Measurements from ENCODE around the gene CLTRN.

CLTRN gene

DNA sequence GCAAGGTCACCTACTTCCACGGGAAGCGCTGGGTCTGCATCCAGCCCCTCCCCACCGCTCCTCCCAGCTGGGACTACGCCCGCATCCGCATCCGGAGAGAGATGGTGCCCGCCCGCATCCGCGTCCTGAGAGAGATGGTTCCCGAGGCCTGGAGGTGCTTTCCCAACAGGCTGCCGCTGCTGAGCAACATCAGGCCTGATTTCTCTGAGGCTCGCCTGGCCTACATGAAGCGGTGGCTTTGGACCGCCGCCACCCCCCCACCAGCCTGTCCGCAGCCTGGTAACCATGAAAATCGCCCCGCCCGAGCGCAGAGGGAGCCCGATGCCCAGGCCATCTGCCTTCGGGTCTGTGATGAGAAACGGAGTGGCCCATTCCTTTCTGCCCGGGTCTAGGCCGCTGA lies 18.1 kb downstream of the CLTRN start:
- DNase-seq: no peak

DNA sequence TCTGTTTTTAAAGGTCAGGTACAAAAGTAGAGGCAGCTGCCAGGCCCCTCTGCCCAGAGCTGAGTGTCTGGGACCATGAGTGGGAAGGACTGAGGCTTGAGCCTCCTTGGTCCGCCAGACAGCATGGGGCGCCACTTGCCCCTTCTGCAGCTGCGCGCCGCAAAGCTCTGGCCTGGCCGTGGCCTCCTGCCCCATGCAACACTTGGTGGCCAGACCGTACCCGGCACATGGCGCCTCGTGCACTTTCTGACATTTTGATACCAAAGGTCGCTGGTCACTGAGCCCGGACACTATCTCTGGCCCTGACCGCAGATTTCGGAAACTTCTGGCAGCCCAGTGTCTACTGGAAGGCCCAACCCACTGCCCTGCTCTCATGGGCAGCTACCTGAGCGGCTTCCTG lies 18.6 kb downstream of the CLTRN start:
- DNase-seq: no peak

DNA sequence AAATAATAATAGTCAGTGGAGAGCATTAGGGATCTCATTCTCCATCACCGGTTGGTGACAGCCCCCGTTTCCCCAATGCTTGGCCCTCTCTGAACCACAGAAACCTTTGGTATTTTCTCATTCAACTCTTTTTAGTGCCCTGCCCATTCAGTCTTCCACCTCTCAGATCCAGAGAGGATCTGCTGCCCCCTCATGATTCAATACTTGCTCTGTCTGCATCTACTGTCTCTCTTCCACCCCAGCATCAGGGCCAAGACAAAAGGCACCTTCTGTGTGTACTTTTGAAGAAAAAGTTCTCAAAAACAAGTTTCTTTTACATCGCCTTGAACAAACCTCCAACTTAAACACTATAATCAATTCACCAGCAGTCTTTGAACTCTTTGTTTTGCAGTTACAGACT lies 19.3 kb downstream of the CLTRN start:
- no peak for DNase-seq

DNA sequence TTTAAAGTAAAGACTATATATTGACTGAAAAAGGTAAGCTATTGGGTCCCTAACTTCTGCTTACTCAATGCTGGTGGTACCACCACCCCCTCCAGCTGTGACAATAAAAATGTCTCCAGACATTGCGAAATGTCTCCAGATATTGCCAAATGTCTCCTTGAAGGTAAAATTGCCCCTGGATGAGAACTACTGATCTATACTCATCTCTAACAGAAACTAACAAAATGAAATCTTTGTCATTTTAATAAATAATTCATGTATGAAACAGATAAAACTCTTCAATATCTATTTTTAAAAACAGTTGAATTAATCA lies 20.1 kb downstream of the CLTRN start:
- no peak for DNase-seq

DNA sequence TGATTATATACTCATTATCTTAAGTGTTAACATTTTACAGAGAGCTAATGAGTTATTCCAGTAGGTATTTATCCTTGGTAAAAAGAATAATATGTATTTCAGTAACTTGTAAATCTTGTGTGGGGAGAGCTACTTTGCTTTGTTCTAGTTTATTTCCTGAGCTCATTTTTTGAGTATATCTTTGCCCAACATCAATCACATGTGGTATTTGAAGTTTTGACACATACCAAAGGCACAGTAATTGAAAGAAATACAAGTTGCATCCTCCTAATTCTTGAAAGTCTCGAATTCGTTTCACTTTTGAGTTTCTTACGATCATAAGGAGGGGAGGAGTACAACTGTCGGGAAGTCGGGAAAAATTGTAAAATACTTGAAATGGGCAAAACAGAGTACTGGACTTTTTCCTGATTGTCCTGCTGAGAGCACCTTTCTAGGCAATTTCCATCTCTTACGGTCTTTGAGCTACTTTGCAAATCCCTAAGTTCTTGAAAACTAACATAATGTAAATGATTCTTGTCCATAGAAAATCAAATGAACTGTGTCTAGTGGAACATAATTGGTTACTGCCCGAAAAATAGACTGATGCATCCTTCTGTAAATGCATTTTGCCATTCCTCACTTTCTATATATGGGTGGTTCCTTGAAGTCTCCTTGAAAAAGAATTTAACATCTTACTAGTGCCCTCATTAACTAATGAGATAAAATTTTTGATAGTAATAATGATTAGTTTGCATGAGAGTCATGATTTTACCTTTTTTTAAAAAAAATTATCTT lies 20.6 kb downstream of the CLTRN start:
- DNase-seq: no peak

DNA sequence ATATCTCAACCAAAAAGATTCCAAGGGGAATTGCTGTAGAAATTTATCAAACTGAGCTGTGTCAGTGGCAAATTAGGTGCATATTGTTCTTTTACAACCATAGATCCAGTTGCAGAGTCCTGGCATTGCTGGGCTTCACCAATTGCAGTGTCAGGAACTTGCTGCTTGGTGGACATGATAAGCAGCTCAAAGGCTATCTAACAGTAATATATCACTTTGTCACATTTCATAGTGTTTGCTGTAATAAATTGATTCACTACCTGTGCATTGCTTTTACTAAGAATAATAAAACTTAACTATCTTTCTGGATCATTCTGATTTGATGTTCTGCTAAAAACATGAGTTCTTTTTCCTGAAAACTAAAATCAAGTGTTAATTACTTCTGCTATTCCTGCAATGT lies 33.0 kb downstream of the CLTRN start:
- no peak for DNase-seq

DNA sequence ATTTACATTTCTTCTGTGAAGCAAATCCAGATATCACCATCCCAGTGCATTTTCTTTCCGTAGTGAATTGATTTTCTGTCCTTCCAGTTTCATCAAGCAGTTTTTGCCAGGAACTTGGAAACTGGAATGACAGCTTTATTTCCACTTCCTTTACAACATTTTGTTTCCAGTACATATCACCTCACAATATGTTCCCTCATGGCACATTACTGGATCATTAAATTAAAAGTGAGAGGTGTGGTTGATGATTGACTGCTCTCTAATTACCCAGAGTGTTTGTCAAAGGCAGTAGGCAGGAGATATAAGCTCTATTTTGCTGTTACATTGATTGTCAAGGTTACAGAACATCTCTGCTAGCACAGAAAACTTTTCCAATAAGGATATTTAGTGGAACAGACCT lies 41.6 kb downstream of the CLTRN start:
- DNase-seq: no peak

DNA sequence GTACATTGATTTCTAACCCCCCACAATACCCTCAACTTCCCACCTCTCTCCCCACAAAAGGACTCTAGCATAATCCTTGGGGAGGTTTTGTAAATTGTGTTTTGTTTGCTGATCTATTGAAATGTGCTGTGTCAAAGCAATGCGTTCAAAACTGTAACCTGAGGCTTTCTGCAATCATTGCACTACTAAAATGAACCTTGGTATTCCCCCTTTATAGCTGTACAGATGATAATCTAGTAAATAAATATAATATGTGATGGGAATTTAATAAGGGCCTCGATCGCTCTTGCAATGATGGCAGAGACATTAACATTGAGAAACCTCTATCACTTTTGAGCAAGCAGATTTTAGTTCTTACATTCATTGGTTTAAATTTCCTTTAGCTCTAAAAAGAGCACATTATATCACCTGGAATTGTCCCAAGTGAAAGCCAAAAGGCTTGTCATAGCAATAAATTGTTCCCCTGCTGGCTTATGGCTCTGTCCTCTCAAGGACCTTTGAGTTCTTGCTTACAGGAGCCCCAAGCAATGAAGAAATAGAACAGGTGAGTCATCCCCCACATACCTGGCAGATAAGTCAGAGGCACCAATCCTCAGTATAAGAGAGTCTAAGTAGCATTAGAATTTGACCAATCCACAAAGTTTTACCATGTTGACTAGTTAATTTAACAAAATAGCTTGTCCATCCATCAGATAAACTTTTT lies 45.4 kb downstream of the CLTRN start:
- peak in 1 of 2 experiments; percentile 1 for DNase-seq

DNA sequence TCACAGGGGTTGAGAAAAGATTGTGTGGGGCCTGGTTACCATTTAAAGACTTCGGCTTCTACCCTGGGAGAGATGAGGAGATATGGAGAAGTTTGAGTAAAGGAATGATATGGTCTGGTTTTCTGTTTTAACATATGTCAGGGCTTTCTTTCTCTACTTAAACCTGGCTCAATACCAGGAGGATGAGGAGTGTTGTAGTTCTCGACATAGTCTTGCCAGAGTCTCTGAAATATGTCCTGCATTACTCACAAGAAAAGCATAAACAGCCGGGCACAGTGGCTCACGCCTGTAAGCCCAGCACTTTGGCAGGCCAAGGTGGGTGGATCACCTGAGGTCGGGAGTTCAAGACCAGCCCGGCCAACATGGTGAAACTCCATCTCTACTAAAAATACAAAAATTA lies 47.5 kb downstream of the CLTRN start:
- no peak for DNase-seq

DNA sequence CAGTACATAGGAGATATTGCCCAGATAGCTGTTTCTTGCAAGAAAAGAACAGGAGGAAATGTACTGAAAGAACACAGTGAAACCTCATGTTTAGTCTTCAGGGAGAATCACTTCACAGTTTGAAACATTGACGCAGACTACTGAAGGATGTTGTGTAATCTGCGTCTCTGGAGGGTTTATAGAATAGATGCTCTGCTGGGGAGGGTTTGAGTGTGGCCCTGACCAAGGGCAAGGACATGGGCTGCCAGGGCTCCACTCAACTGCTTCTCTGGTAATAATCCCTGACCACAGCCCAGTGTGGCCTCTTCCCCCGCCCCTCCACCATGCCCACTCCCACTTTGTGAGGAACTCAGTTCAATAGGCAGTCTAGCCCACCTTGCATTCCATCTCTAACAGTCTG lies 48.1 kb downstream of the CLTRN start:
- DNase-seq: no peak

DNA sequence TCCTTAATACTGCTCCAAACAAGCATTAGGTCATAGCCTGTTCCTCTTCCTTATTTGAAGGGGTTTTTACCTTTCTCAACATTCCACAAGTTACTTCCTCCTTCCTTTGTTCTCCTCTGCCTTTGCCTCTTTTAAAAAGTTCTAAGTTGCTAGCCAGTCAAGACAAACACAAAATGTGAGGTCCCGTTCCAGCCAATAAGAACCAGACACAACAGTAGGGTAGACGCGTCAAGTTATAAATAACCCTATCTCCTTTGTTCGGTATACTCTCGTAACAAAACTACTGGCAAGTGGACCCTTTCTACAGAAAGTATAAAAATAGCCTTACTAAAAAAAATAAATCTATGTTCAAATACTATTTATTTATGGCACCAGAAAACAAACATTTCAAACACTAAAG lies 57.5 kb downstream of the CLTRN start:
- no peak for DNase-seq

DNA sequence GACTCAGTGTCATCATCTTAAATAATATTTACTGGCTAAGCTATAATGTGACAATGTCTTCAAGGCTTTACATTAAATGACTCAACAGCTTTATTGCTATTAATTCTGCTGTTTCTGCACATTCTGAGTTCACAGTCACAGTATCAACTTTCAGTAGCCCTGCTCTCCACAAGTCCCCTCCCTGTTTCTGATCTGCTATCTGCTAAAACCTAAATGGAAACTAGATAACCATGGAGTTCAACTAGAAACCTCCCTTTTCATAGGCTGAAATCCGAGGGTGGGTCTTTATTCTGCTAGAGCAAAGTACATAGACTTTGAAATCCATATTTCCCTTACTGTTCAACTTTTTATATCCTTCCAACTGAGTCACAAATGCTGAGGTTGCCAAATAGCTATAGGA lies 58.5 kb downstream of the CLTRN start:
- DNase-seq: no peak

DNA sequence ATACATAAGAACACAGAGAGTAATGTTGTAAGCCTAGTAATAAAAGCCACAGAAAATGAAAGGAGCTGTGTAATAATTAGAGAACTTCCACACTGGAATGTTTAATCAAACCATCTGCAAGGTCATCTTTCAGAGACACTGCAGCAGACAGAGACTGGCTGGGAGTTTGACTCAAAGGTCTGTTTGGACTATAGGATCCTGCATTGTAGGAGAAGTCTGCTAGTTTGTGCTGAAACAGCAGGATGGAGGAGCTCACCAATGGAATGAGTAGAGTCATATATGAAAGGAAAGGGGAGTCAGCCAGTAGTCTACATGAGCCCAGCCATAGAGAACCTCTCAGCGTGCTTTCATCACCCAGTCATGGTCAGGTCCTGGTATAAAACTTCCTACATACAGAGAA lies 59.4 kb downstream of the CLTRN start:
- no peak for DNase-seq

DNA sequence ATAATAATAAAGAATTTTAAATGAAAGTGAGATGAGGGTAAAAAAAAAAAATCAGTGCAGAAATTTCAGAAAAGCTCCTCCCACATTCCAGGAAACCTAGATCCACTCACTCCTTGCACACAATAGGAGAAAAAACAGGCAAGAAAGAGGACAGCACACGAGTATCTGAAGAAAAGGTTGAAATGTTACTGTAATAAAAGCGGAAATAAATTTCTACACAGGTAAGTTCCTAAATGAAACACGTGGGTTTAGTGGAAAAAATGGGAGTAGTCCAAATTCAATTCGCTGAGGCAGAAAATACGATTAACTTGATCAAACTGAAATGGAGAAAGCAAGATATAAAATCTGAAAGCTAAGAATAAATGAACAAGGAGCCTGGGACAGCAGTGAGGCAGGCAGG lies 61.8 kb downstream of the CLTRN start:
- no peak for DNase-seq

DNA sequence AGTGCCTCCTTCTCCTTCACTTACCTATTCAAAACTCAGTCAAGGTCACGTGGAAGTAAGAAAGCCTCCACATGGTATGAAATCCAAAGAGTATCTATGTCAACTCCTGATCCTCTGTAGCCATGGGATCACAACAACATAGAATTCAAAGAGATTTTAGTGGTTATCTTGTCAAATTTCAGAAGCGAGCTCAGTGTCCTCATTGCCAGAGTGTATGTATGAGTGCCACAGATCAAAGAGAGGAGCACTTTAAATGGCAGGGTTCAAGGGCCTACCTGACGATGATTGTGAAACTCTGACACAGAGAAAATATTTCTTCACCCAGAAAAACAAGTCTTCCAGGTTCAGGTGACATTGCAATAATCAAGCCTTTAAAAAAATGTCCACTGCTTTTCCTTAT lies 62.7 kb downstream of the CLTRN start:
- DNase-seq: no peak

DNA sequence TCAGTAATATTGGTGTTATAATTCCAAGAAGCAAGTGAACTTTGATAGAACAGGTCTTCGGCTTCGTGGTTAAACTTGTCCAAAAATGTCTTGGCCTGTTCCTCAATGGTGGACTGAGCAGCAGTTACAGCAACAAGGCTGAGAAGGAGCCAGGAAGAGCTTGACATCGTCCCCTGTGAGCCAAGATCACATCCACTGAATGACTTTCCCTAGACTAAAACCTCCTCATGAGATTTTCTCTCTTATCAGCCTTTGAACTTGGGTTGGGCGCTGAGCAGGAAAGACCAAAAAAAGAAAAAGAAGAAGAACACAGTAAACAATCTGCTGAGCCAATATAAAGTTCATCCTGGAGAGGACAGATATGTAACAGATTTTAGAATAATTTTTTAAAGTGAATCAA lies 63.9 kb downstream of the CLTRN start, which contains the start of gene ACE2:
ACE2 (minus strand) TSS at position 216 of the 400 bp plus-strand sequence; CDS start at position 167, 49 bp downstream.
- DNase-seq: no peak

DNA sequence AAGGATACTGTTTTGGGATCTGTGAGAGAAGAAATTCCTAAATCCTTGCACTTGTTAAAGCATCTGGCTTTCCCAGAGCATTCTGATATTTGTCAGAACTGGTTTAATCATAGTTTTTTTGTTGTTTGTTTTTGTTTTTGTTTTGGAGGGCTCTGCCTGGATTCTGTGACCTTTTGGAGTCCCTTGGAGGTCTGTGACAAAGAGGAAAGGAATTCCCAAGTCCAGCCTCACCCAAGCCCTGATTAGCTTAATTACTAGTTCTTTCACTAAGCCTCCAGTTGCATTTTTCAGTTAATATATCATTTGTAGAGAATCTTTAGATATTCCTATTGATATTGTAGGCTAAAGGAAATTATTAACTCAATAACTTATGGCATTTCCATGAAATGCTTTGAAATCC lies 64.6 kb downstream of the CLTRN start:
- no peak for DNase-seq

DNA sequence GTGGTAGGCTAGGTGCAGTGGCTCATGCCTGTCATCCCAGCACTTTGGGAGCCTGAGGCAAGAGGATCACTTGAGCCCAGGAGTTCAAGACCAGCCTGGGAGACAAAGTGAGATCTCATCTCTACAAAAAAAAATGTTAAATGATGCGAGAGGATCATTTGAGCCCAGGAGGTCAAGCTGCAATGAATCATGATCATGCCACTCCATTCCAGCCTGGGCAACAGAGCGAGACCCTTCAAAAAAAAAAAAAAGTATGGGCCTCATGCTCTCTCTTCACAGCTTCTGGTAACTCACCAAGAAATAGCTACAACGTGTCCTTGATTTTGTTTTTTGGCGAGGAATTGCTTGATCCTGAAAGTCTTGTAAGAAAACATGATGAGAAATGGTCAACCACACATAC lies 65.1 kb downstream of the CLTRN start:
- no peak for DNase-seq

DNA sequence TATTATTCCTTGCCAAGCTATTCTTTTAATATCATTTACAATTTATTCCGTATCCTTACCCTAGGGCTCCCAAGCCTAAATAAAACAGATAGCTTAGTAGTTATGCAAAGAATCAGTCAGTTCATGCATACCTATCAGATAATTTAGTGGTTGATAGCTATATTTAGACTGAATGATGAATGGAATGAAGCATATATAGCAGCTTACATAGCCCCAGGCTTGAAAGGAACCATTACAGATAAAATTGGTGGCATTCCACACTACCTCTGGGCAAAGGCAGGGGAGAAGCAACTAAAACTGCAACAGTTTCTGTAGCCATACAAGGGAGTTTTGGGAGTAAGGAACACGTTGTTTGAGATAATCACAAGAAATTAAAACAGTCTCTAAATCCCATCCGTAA lies 66.6 kb downstream of the CLTRN start:
- DNase-seq: no peak

DNA sequence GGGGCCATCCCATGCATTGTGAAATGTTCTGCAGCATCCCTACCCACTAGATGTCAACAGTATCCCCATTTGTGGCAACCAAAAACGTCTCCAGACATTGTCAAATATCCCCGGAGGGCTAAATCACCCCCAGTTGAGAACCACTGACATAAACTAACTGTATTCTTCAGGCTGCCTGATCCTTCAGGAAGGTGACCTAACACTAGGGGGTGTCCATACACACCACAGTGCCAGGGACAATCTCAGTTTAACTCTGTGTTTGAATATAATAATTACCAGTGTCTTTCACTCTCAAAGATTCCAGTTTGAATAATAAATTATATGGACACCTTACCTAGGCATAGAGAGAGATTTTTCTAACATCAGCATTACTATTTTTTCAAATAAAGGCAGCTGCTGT lies 70.2 kb downstream of the CLTRN start:
- no peak for DNase-seq

DNA sequence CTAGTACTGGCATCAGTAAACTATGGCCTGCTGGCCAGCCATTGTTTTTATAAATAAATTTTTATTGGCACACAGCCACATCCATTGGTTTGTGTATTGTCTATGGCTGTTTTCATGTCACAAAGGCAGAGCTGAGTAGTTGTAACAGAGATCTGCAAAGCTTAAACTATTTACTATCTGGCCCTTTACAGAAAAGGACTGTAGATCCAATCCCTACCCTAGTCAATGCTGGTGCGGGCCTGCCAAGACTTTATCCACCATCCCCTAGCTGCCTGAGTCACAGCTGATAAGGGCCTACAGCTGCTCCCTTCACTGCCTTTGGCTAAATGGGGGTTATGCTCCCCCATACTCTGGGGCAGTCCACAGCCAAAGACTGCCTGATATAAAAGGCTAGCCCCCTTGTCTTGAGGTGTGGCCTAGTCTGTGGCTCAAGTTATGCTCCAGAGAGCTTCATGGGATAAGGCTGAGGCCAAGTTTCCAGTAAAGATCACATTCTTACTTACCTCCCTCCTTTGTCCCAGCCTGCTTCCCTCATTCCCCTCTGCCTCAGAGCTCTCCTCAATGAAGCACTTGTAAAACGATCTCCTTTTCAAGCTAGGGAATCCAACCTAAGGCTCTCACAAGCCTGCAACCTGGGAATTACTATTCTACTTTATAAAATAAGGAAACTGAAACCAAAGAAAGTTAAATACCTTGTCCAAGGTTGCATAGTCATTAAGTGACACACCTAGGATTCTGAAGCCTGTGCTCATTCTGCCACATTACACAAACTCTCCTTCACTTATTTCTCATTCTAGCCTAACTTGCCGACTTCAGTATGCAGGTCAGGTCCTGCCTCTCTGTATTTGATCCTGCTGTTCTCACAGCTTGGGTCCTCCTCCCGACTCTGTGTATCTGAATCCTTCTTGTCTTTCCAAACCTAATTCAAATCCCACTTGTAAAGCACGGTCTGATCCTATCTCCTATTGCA lies 84.5 kb downstream of the CLTRN start:
- no peak for DNase-seq

Data from SW 1271 (cell line).